AG09309 (cell line): ENCODE results near the gene DGCR6L.

Experiments
- DNase-seq: peaks from one replicate; pipeline ENCODE4 v3.0.0-alpha.2; 2010; ENCODE audit warnings: low read depth
- H3K4me3 ChIP-seq: 2 replicates; pipeline ENCODE4 v1.5.1; 2011; ENCODE audit warnings: mild to moderate bottlenecking, low read depth, low read length, moderate library complexity; ENCODE audit not compliant: control insufficient read depth
- TF ChIP-seq, protein P1 (sequence below): IDR thresholded peaks from 2 replicates; pipeline ENCODE4 v1.5.1; 2011; ENCODE audit warnings: mild to moderate bottlenecking, low read depth, low read length, inconsistent platforms; ENCODE audit not compliant: insufficient read depth, control insufficient read depth; ENCODE audit errors: missing control alignments

DGCR6L gene

DNA sequence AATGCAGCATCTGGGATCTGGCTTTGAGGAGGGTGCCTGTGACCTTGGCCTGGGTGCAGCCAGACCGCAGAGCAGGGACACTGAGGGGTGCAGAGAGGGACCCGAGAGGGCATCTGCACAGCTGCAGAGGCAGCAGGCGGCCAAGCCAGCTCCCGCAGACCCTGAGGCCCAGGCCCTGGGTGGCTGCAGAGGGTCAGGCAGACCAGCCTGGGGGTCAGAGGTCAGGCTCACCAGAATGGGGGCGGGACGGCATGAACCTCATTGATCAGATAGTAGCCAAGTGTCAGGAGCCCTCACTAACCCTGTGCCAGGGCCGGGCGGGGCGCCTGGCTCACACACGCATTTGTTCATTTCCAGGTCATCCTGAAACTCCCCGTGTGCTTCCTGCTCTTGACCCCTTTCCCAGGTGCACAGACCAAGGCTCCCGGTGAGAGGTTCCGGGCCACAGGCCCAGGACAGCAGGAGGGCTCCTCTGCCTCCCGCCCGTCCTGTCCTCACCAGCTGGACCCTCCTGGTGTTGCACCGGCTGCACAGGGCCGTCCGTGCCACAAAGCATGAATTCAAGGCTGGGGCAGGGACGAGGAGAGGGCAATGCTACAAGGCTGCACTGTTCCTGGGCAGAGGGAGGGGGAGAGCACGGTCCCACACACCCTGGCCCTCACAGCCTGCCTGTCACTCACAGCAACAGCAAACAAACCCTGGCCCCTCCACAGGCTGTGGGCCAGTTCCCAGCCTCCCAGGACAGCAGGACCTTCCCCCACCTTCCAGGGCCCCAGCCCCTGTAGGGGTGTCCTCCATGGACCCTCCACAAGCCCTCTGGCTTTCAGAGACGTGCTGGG, 55.0 kb downstream of the DGCR6L start:
- H3K4me3 ChIP-seq: no peak overlapping the region
- no peak for DNase-seq
- TF ChIP-seq, protein P1, sequence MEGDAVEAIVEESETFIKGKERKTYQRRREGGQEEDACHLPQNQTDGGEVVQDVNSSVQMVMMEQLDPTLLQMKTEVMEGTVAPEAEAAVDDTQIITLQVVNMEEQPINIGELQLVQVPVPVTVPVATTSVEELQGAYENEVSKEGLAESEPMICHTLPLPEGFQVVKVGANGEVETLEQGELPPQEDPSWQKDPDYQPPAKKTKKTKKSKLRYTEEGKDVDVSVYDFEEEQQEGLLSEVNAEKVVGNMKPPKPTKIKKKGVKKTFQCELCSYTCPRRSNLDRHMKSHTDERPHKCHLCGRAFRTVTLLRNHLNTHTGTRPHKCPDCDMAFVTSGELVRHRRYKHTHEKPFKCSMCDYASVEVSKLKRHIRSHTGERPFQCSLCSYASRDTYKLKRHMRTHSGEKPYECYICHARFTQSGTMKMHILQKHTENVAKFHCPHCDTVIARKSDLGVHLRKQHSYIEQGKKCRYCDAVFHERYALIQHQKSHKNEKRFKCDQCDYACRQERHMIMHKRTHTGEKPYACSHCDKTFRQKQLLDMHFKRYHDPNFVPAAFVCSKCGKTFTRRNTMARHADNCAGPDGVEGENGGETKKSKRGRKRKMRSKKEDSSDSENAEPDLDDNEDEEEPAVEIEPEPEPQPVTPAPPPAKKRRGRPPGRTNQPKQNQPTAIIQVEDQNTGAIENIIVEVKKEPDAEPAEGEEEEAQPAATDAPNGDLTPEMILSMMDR: no peak
